Measurements from ENCODE around the gene PCGF3.
"Not testable (repeated sequence)": the region's sequence is repeated elsewhere in the genome, so short reads cannot be mapped to it uniquely, and the experiment has no call there.

Gene PCGF3

GRCh38 chr4:797066-797465, 91.4 kb downstream of the PCGF3 start:
- no peak for DNase-seq (ENCODE audit: low spot score)

GRCh38 chr4:801436-802124, 95.9 kb downstream of the PCGF3 start:
- DNase-seq (ENCODE audit: low spot score): no peak

GRCh38 chr4:803884-804283, 98.3 kb downstream of the PCGF3 start:
- DNase-seq (ENCODE audit: low spot score): no peak

- no peak for DNase-seq (ENCODE audit: low spot score)
These were observed 99.2 kb downstream of the PCGF3 start for GRCh38 chr4:804804-805203.

- not testable (repeated sequence) for DNase-seq (ENCODE audit: low spot score)
These were observed 101.3 kb downstream of the PCGF3 start for GRCh38 chr4:806979-807378.

GRCh38 chr4:807792-808191, 102.2 kb downstream of the PCGF3 start:
- DNase-seq (ENCODE audit: low spot score): no peak

- DNase-seq (ENCODE audit: low spot score): no peak
These were observed 103.4 kb downstream of the PCGF3 start for GRCh38 chr4:808860-809570.

- no peak for DNase-seq (ENCODE audit: low spot score)
These were observed 108.3 kb downstream of the PCGF3 start for GRCh38 chr4:813900-814299.

- DNase-seq (ENCODE audit: low spot score): no peak
These were observed 108.7 kb downstream of the PCGF3 start for GRCh38 chr4:814312-814850.

GRCh38 chr4:815464-816146, 110.0 kb downstream of the PCGF3 start:
- DNase-seq (ENCODE audit: low spot score): no peak

- DNase-seq (ENCODE audit: low spot score): no peak
These were observed 112.7 kb downstream of the PCGF3 start for GRCh38 chr4:818106-818921.

- DNase-seq (ENCODE audit: low spot score): no peak
These were observed 114.0 kb downstream of the PCGF3 start for GRCh38 chr4:819401-820229.

Measured in CD4-positive, alpha-beta T cell treated with Interleukin-15 for 4 hours (primary cell).